Epithelial cell of esophagus (primary cell): ENCODE data around the gene ABCB9.
A peak's percentile ranks its signal among the peaks of the same experiment; 100 is the strongest.

Experiments used
- DNase-seq: peaks from one replicate; pipeline ENCODE4 v3.0.0; 2010; ENCODE audit warnings: low read depth
- H3K4me3 ChIP-seq: 2 replicates; pipeline ENCODE4 v1.5.1; 2011; ENCODE audit warnings: mild to moderate bottlenecking, low read length, control low read depth
- TF ChIP-seq, protein P1 (sequence below): IDR thresholded peaks from 2 replicates; pipeline ENCODE4 v1.5.1; 2011; ENCODE audit warnings: low read depth, mild to moderate bottlenecking, low read length, control low read depth, inconsistent platforms; ENCODE audit not compliant: insufficient read depth; ENCODE audit errors: missing control alignments

Gene ABCB9

GRCh38 chr12:122949816-122950675 lies 16.2 kb downstream of the ABCB9 start:
- TF ChIP-seq, protein P1, sequence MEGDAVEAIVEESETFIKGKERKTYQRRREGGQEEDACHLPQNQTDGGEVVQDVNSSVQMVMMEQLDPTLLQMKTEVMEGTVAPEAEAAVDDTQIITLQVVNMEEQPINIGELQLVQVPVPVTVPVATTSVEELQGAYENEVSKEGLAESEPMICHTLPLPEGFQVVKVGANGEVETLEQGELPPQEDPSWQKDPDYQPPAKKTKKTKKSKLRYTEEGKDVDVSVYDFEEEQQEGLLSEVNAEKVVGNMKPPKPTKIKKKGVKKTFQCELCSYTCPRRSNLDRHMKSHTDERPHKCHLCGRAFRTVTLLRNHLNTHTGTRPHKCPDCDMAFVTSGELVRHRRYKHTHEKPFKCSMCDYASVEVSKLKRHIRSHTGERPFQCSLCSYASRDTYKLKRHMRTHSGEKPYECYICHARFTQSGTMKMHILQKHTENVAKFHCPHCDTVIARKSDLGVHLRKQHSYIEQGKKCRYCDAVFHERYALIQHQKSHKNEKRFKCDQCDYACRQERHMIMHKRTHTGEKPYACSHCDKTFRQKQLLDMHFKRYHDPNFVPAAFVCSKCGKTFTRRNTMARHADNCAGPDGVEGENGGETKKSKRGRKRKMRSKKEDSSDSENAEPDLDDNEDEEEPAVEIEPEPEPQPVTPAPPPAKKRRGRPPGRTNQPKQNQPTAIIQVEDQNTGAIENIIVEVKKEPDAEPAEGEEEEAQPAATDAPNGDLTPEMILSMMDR: no peak
- no peak overlapping the region for H3K4me3 ChIP-seq
- DNase-seq: no peak

- DNase-seq: no peak
- no peak overlapping the region for H3K4me3 ChIP-seq
- TF ChIP-seq, protein P1: no peak
Measured at GRCh38 chr12:122949405-122949804, 16.9 kb downstream of the ABCB9 start.

DNA sequence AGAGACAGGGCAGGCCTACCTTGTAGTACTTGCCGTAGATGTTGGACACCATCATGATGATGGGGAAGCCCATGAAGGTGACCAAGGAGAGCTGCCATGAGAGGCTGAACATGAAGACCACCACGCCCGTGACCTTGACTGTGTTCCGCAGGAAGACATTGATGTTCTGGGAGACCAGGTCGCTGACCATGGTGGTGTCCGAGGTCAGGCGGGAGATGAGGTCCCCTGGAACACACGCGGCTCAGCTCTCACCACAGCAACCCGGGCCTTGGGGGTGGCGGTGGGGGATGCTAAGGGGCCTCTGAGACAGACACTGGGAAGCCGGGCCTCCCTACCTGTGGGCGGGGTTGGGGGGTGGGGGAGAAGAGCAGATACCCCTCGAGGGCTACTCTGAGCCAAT lies 17.7 kb downstream of the ABCB9 start:
- H3K4me3 ChIP-seq: no peak overlapping the region
- TF ChIP-seq, protein P1: no peak
- no peak for DNase-seq

GRCh38 chr12:122947352-122947792 lies 18.9 kb downstream of the ABCB9 start:
- no peak for DNase-seq
- TF ChIP-seq, protein P1: no peak
- H3K4me3 ChIP-seq: no peak overlapping the region

- H3K4me3 ChIP-seq: no peak overlapping the region
- DNase-seq: peak; percentile 100
- TF ChIP-seq, protein P1: peak; percentile 67
Measured at GRCh38 chr12:122946690-122947341, 19.4 kb downstream of the ABCB9 start.

DNA sequence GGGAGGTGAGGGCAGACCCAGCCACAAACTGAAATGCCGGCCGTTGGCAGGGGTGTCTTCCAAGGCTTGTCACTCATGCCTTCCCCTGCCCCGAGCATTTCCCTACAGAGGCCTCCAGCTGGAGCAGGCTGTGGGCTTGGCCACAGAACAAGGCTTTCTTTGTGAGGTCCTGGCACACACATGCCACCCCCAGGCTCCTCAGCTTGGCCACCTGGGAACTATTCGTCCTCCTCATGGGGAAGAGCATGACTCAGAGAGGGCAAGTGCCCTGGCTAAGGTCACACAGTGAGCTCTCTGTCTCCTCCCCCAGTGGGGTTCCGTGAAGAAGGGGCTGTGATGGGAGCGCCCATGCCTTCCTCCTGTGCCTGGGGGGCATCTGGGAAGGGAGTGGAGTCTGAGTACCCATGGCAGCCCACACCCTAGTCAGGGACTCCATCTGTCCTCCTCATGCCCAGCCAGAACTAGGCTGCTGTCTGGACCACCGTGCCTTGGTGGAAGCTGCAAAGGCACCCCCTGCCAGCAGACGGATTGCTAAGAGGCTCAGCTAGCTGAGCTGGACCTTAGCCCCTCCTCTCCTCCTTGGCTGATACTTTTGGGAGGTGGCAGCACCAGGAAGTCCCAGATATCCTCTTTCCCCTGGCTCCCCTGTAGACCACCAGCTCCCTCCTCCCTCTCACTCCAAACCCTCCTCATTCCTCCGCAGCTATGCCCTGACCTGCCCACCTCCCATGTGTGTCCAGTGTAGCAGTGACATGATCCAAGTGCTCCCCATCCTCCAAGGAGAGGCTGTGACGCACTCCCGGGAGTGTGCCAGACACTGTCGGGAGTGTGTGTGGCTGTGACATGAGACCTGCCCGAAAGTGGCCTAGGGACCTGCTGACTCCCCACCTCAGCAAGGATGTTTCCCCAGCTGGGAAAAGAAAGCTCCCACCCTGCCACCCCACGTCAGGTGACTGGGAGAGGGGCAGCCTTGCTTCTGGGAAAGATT lies 21.4 kb downstream of the ABCB9 start:
- TF ChIP-seq, protein P1: no peak
- peak; percentile 33 for DNase-seq
- H3K4me3 ChIP-seq: no peak overlapping the region
